Erythroblast (primary cell): ENCODE data around the gene HOXA3.

ENCODE experiments used
- GATA1 ChIP-seq: IDR thresholded peaks from 2 replicates; pipeline ENCODE4 v1.6.1; 2011; ENCODE audit warnings: low read depth, mild to moderate bottlenecking, control low read depth, low read length, moderate library complexity
- POLR2A ChIP-seq: IDR thresholded peaks from 2 replicates; pipeline ENCODE4 v1.6.1; 2011; ENCODE audit warnings: mild to moderate bottlenecking, low read length

DNA sequence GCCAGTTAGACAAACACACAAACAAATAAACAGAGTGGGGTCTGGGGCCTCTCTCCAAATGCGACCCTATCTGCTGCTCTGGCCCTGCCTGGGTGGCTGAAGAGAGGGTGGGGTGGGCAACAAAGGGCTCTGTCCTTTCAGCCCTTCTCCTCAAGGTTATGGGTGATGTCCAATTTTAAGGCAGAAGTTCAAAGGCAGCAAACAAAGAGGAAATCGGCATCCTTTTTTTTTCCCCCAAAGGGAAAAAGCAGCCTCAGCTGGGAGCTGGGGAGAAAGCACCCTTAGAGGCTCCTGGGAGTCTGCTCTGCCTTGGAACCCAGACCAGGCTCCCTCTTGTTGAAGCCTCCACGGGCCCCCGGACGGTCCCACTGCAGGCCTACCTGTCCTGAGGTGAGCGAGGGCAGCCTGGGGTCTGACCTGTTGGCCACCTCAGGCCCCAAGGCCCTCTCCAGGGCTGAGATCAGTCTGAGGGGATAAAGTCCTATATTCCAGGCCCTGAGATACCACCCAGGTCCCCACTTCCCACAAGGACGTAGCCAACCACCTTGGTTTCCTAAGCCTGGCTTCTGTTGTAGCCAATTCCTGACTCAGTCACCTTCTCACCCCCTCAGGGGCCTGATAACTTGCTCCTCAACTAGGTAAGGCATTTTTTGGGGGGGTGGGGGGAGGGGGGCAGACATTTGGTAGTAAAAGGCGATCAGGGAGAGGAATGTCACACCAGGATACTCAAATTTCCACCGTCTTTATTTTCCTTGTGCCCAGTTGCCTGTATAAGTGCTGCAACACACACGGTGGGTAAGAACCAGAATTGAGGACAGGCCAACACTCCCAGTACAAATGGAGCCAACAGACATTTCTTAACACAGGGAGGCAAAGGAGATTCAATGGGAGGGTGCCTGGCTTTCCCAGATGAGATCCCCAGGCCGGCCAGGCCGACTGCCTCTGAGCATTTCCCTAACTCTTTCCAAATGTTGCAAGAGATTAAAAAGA is 28.3 kb upstream of the HOXA3 start:
- no peak for TF ChIP-seq POLR2A
- TF ChIP-seq GATA1 = no peak
